Epidermal melanocyte (primary cell): ENCODE results near the gene XPNPEP2.

Experiments
- DNase-seq: peaks from one replicate; pipeline ENCODE4 v3.0.0; 2011; ENCODE audit warnings: low spot score; ENCODE audit not compliant: insufficient read length

The XPNPEP2 gene

GRCh38 chrX:129797251-129797906, 58.6 kb downstream of the XPNPEP2 start:
- no peak for DNase-seq

DNA sequence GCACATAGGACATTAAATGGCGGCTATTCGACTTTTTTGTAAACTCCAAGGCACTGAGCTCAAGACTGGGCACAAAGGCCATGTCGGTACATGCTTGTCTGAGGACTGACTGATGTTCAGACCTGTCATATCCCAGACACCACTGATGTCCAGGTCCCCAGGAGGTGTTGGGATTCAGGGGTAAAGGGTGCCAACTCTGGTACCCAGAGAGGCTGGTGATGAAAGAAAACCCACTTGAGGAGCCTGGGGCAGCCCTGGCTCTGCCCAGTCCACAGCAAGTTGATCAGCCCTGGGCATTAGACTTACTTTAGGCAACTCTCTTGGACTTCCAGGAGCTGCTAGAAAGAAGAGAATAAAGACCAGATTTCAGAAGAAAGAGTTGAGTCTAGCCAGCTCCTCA, 59.7 kb downstream of the XPNPEP2 start:
- no peak for DNase-seq

GRCh38 chrX:129798888-129799287, 60.1 kb downstream of the XPNPEP2 start:
- DNase-seq: no peak

DNA sequence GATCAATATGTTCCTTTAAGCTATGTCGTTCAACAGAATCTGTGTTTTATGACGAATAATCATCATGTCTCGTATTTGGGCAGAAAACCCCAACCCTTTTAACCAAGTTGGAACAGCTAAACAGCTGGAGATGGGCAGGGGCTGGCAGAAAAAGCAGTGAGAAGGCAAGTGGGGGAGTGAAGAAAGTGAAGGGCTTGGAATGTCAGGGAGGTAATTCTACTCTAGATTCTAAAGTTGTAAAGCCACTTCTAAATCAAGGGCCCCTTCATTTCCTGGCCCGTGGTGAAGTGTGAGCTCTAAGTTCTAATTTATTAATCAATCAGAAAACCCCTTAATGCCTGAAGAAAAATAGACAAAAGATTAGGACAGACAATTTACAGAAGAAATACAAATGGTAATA, 61.4 kb downstream of the XPNPEP2 start:
- no peak for DNase-seq

DNA sequence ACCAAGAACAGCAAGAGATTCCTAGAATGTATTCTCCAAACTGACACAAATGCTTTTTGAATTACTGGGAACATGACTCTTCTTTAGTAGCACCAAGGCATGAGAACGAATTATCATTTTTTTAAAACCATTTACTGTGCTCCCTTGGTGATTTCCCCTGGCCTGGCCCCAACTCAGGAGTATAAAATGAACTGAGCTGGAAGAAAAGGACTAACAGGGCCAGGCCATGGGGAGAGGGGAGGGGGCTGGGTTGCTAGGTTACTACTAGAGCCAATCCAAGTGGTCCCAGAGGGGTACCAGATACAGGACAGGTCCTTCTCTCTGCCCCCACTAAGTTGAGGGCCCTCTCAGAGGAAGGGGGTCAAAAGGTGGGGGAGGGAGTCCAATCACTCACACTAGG, 64.1 kb downstream of the XPNPEP2 start:
- no peak for DNase-seq

- DNase-seq: no peak
These were observed 66.0 kb downstream of the XPNPEP2 start for GRCh38 chrX:129804806-129805205.

DNA sequence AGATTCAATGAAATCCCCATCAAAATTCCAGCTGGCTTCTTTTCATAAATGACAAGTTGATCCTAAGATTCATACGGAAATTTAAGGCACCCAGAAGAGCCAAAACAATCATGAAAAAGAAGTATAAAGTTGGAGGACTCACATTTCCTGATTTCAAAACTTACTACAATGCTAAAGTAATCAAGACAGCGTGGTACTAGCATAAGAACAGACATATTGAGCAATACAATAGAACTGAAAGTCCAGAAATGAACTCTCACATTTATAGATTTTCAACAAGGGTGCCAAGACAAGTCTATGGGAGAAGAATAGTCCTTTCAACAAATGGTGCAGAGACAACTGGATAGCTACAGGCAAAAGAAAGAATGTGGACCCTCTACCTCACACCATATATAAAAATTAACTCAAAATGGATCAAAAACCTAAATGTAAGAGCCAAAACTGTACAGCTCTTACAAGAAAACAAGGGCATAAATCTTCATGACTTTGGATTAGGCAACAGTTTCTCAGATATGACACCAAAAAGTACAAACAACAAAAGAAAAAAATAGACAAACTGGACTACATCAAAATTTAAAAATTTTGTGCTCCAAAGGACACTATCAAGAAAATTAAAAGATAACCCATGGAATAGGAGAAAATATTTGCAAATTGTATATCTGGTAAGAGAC, 69.5 kb downstream of the XPNPEP2 start:
- DNase-seq: no peak

DNA sequence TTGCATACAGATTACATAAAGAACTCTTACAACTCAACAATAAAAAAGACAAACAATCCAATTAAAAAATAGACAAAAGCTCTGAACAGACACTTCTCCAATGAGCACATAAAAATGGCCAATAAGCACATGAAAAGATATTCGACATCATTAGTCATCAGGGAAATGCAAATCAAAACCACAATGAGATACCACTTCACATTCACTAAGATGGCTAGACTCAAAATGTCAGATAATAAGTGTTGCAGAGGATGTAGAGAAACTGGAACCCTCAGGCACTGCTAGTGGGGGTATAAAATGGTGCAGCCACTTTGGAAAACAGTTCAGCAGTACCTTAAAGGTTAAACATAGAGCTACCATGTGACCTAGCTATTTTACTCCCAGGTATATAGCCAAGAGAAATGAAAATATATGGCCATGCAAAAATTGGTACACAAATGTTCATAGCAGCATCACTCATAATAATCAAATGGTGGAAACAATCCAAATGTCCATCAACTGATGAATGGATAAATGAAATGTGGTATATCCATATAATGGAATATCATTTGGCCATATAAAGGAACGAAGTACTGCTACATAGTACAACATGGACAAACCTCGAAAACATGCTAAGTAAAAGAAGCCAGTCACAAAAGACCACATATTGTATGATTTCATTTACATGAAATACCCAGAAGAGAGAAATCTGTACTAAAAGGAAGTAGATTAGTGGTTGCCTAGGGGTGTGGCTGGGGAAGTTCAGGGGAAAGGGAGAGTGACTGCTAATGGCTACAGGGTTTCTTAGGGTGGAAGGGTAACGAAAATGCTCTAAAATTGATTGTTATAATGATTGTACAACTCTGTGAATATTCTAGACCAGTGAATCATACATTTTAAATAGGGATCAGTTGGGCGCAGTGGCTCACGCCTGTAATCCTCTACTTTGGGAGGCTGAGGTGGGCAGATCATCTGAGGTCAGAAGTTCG, 70.3 kb downstream of the XPNPEP2 start:
- DNase-seq: no peak

GRCh38 chrX:129813662-129814368, 75.0 kb downstream of the XPNPEP2 start:
- no peak for DNase-seq

GRCh38 chrX:129818123-129818522, 79.3 kb downstream of the XPNPEP2 start:
- DNase-seq: no peak
